H1 (cell line): Measurements from ENCODE around the gene INHBC. TPM values are rescaled to one million over a fixed set of nuclear protein-coding genes. Genes with fewer than 3 reads are reported as not detected.

ENCODE experiments used
- CTCF ChIA-PET: fragments of 300-600 bp; sonication (Branson Sonifier 250); formaldehyde crosslinking; loops from one replicate; lab custom pipeline; 2021; ENCODE audit not compliant: partially characterized antibody; lab: Charles Lee
- POLR2A ChIA-PET: fragments of 300-600 bp; sonication (Branson Sonifier 250); formaldehyde crosslinking; loops from one replicate; lab custom pipeline; 2021; ENCODE audit warnings: inconsistent platforms; ENCODE audit not compliant: partially characterized antibody; lab: Charles Lee
- DNase-seq, 2 experiments: peaks; one replicate each; pipeline versions ENCODE4 v3.0.0 to v3.0.0-alpha.2; 2010 to 2022; ENCODE audit warnings: low spot score in 2 of 2, low read depth in 1 of 2, mixed read lengths in 1 of 2
- FAIRE-seq: peaks from 2 replicates; lab custom pipeline; 2011; peaks lifted over from hg19 to GRCh38; lab: Jason Lieb, UNC
- H2AFZ ChIP-seq: 2 replicates; pipeline ENCODE4 v1.8.1; 2012; ENCODE audit warnings: low read length, inconsistent platforms
- H2AK5ac ChIP-seq: 2 replicates; pipeline ENCODE4 v1.6.1; 2013; ENCODE audit warnings: low read depth, low read length
- H2BK120ac ChIP-seq: replicated peaks from 2 replicates; pipeline ENCODE3; 2013; ENCODE audit warnings: low read depth, low read length, inconsistent platforms
- H2BK12ac ChIP-seq: 2 replicates; pipeline ENCODE4 v1.6.1; 2013; ENCODE audit warnings: low read depth, low read length
- H2BK15ac ChIP-seq: 2 replicates; pipeline ENCODE4 v1.6.1; 2013; ENCODE audit warnings: low read length
- H2BK20ac ChIP-seq: 2 replicates; pipeline ENCODE4 v1.6.1; 2013; ENCODE audit warnings: low read length
- H2BK5ac ChIP-seq: 2 replicates; pipeline ENCODE4 v1.6.1; 2013; ENCODE audit warnings: low read depth, low read length
- H3K14ac ChIP-seq: 2 replicates; pipeline ENCODE4 v1.6.1; 2013; ENCODE audit warnings: inconsistent platforms; ENCODE audit not compliant: insufficient read length
- H3K18ac ChIP-seq: 2 replicates; pipeline ENCODE4 v1.6.1; 2013; ENCODE audit warnings: low read length; ENCODE audit errors: extremely low read depth
- H3K23ac ChIP-seq: 2 replicates; pipeline ENCODE4 v1.6.1; 2013; ENCODE audit warnings: inconsistent platforms; ENCODE audit not compliant: insufficient read length
- H3K23me2 ChIP-seq: 2 replicates; pipeline ENCODE4 v1.6.1; 2013; ENCODE audit warnings: low read depth, low read length
- H3K27ac ChIP-seq: 2 replicates; pipeline ENCODE4 v1.6.1; 2011; ENCODE audit warnings: low read depth, low read length, inconsistent platforms
- H3K27me3 ChIP-seq, 4 experiments: replicated peaks in 1 of 4; 1 replicate in 1 of 4; 2 replicates in 3 of 4; pipeline versions ENCODE4 v1.6.1 to v1.8.1; 2011 to 2013; ENCODE audit warnings: low read length in 3 of 4, mild to moderate bottlenecking in 3 of 4, inconsistent platforms in 2 of 4, mixed read lengths in 2 of 4, moderate library complexity in 1 of 4; ENCODE audit not compliant: control insufficient read depth in 3 of 4, insufficient read depth in 3 of 4; ENCODE audit errors: extremely low read depth in 1 of 4
- H3K36me3 ChIP-seq, 4 experiments: 2 replicates each; pipeline versions ENCODE4 v1.6.1 to v1.8.1; 2011 to 2013; ENCODE audit warnings: mild to moderate bottlenecking in 4 of 4, low read length in 3 of 4, moderate library complexity in 2 of 4, control low read depth in 1 of 4, inconsistent platforms in 1 of 4; ENCODE audit not compliant: insufficient read depth in 4 of 4, control insufficient read depth in 2 of 4
- H3K4ac ChIP-seq: replicated peaks from 2 replicates; pipeline ENCODE3; 2013; ENCODE audit warnings: low read length, low read depth, mixed read lengths, inconsistent platforms; ENCODE audit not compliant: insufficient read length
- H3K4me1 ChIP-seq, 4 experiments: replicated peaks in 1 of 4; 1 replicate in 1 of 4; 2 replicates in 3 of 4; pipeline versions ENCODE4 v1.6.1 to v1.8.1; 2011 to 2013; ENCODE audit warnings: low read length in 3 of 4, inconsistent platforms in 2 of 4, mixed read lengths in 1 of 4; ENCODE audit not compliant: insufficient read depth in 4 of 4, control insufficient read depth in 3 of 4
- H3K4me2 ChIP-seq, 2 experiments: 2 replicates each; pipeline versions ENCODE4 v1.6.1 to v1.8.1; 2011 to 2013; ENCODE audit warnings: low read depth in 2 of 2, low read length in 2 of 2, control low read depth in 1 of 2, inconsistent platforms in 1 of 2, mild to moderate bottlenecking in 1 of 2; ENCODE audit not compliant: insufficient read depth in 1 of 2
- H3K4me3 ChIP-seq, 4 experiments: fragments of 200-600, 300-600 bp in 1 of 4; sonication (generic), shearing (Covaris generic), sonication (Bioruptor Twin) in 1 of 4; 2 replicates each; pipeline versions ENCODE4 v1.5.1 to v1.8.1; 2011 to 2016; ENCODE audit warnings: low read length in 4 of 4, low read depth in 3 of 4, control low read depth in 2 of 4, inconsistent platforms in 2 of 4, mild to moderate bottlenecking in 2 of 4, mixed read lengths in 1 of 4, moderate library complexity in 1 of 4; ENCODE audit not compliant: insufficient read depth in 2 of 4; ENCODE audit errors: extremely low read depth in 1 of 4
- H3K56ac ChIP-seq: replicated peaks from 2 replicates; pipeline ENCODE3; 2013; ENCODE audit warnings: low read depth, mild to moderate bottlenecking, mixed read lengths, low read length, inconsistent platforms; ENCODE audit not compliant: insufficient read length
- H3K79me1 ChIP-seq: 2 replicates; pipeline ENCODE4 v1.6.1; 2013; ENCODE audit warnings: low read depth, low read length, control low read depth
- H3K79me2 ChIP-seq, 2 experiments: 2 replicates each; pipeline versions ENCODE4 v1.6.1 to v1.8.1; 2012 to 2013; ENCODE audit warnings: low read length in 2 of 2, mild to moderate bottlenecking in 2 of 2, inconsistent platforms in 1 of 2; ENCODE audit not compliant: insufficient read depth in 2 of 2, control insufficient read depth in 1 of 2
- H3K9ac ChIP-seq, 4 experiments: replicated peaks in 1 of 4; 1 replicate in 1 of 4; 2 replicates in 3 of 4; pipeline versions ENCODE4 v1.6.1 to v1.8.1; 2011 to 2013; ENCODE audit warnings: low read depth in 3 of 4, low read length in 3 of 4, control low read depth in 2 of 4, mild to moderate bottlenecking in 2 of 4, moderate library complexity in 2 of 4, inconsistent platforms in 1 of 4; ENCODE audit errors: extremely low read depth in 1 of 4
- H3K9me3 ChIP-seq, 2 experiments: 2 replicates each; pipeline versions ENCODE4 v1.6.1 to v1.8.1; 2012 to 2013; ENCODE audit warnings: mild to moderate bottlenecking in 2 of 2, moderate library complexity in 2 of 2, control low read depth in 1 of 2, inconsistent platforms in 1 of 2, low read depth in 1 of 2, low read length in 1 of 2, mixed read lengths in 1 of 2; ENCODE audit not compliant: insufficient read depth in 2 of 2
- H4K20me1 ChIP-seq, 2 experiments: replicated peaks in 1 of 2; 2 replicates each; pipeline versions ENCODE3 to v1.8.1; 2011 to 2013; ENCODE audit warnings: inconsistent platforms in 2 of 2, low read length in 2 of 2, mild to moderate bottlenecking in 1 of 2; ENCODE audit not compliant: insufficient read depth in 2 of 2, control insufficient read depth in 1 of 2
- H4K5ac ChIP-seq: 2 replicates; pipeline ENCODE4 v1.6.1; 2013; ENCODE audit warnings: low read length, low read depth, mixed read lengths, inconsistent platforms; ENCODE audit not compliant: insufficient read length
- H4K8ac ChIP-seq: 2 replicates; pipeline ENCODE4 v1.8.0; 2013; ENCODE audit warnings: mild to moderate bottlenecking, moderate library complexity, low read length, inconsistent platforms; ENCODE audit not compliant: insufficient read depth; ENCODE audit errors: extremely low read depth
- H4K91ac ChIP-seq: replicated peaks from 2 replicates; pipeline ENCODE3; 2013; ENCODE audit warnings: low read length, mixed read lengths, inconsistent platforms; ENCODE audit not compliant: insufficient read length
- ASH2L ChIP-seq: fragments of 200-600, 300-600 bp; sonication (generic); IDR thresholded peaks from one replicate; pipeline ENCODE4 v1.7.1; 2017; ENCODE audit warnings: low read length
- BACH1 ChIP-seq: IDR thresholded peaks from 2 replicates; pipeline ENCODE4 v1.6.1; 2012; ENCODE audit warnings: low read length, improper control_type of control experiment
- CTBP2 ChIP-seq: IDR thresholded peaks from 2 replicates; pipeline ENCODE4 v1.7.0; 2011; ENCODE audit warnings: borderline replicate concordance, mild to moderate bottlenecking, moderate library complexity, mixed read lengths, low read length; ENCODE audit not compliant: insufficient read depth, insufficient read length
- EZH2 ChIP-seq: fragments of 200-600 bp; sonication (generic); IDR thresholded peaks from 2 replicates; pipeline ENCODE4 v1.7.1; 2012; ENCODE audit warnings: low read depth, mild to moderate bottlenecking, moderate library complexity, low read length, inconsistent platforms; ENCODE audit not compliant: severe bottlenecking
- FOSL1 ChIP-seq: IDR thresholded peaks from 2 replicates; pipeline ENCODE4 v1.6.1; 2011; ENCODE audit warnings: mild to moderate bottlenecking, low read depth, low read length, moderate library complexity; ENCODE audit not compliant: insufficient read depth
- KDM5A ChIP-seq: fragments of 200-600 bp; IDR thresholded peaks from 2 replicates; pipeline ENCODE4 v1.7.1; 2012; ENCODE audit warnings: mild to moderate bottlenecking, low read length, inconsistent platforms, mixed read lengths
- PHF8 ChIP-seq: fragments of 200-600 bp; sonication (generic); conservative IDR thresholded peaks from 2 replicates; pipeline ENCODE4 v1.7.1; 2012; ENCODE audit warnings: low read depth, mild to moderate bottlenecking, inconsistent platforms, low read length, moderate library complexity
- RFX5 ChIP-seq: IDR thresholded peaks from 2 replicates; pipeline ENCODE4 v1.6.1; 2011; ENCODE audit warnings: low read depth, low read length, improper control_type of control experiment, borderline replicate concordance
- RXRA ChIP-seq: IDR thresholded peaks from 2 replicates; pipeline ENCODE4 v1.6.1; 2011; ENCODE audit warnings: low read depth, mild to moderate bottlenecking, low read length, moderate library complexity; ENCODE audit not compliant: insufficient read depth
- SP1 ChIP-seq: IDR thresholded peaks from 2 replicates; pipeline ENCODE4 v1.6.1; 2011; ENCODE audit warnings: low read depth, low read length
- SP2 ChIP-seq: IDR thresholded peaks from 2 replicates; pipeline ENCODE4 v1.6.1; 2012; ENCODE audit warnings: mild to moderate bottlenecking, low read length, inconsistent platforms
- WGBS, 2 experiments: shearing (Covaris generic) in 1 of 2; methylation state at CpG; one replicate each; pipeline versions ENCODE4 v1.1.6 to v1.1.7; 2013 to 2015; ENCODE audit warnings: low lambda C conversion rate in 2 of 2, mixed read lengths in 2 of 2, inconsistent platforms in 1 of 2, low coverage in 1 of 2, missing lambda C conversion rate in 1 of 2; ENCODE audit not compliant: insufficient replicate concordance in 2 of 2, insufficient coverage in 1 of 2, insufficient read length in 1 of 2; ENCODE audit errors: extremely low coverage in 1 of 2, missing lambda C conversion rate in 1 of 2; 5-methylcytosine and 5-hydroxymethylcytosine counted together
- polyA plus RNA-seq, 7 experiments: library from polyadenylated mRNA; depleted of rRNA in 3 of 7; stranded (reverse) in 5 of 7; unstranded in 2 of 7; fragments of >200 nt in 5 of 7; fragments of 200-250 nt in 2 of 7; gene quantifications; 1 replicate in 5 of 7; 2 replicates in 1 of 7; 4 replicates in 1 of 7; pipeline versions ENCODE4 v1.2.1 to v1.2.3, GENCODE V29; 2011 to 2013; ENCODE audit warnings: missing spikeins in 2 of 7, mixed read lengths in 2 of 7
- total RNA-seq: library from RNA; stranded (reverse); fragmentation: NEBNext Ultra II Directional; extraction: Animal tissue kit (Norgen Biotek cat#: 25700); gene quantifications from 2 replicates; pipeline ENCODE4 v1.2.1, GENCODE V29; 2021

The INHBC gene
- total and polyA plus RNA-seq, 2 of the 8 experiments (the other 6 are each of a cell fraction or from before 2014, with no cell fraction given) = 0.15 TPM; not detected in 1

GRCh38 chr12:57465030-57465746, 30.6 kb downstream of the INHBC start:
- no peaks in the 10 kb centered on the region for H3K79me1 ChIP-seq
- no peaks in the 10 kb centered on the region for H3K9me3 ChIP-seq
- H3K27ac ChIP-seq = no peak overlapping the region
- H3K18ac ChIP-seq = no peak overlapping the region
- no peak overlapping the region for H2BK5ac ChIP-seq
- no peak overlapping the region for H3K56ac ChIP-seq
- H2BK12ac ChIP-seq = no peak overlapping the region
- no peak overlapping the region for H3K14ac ChIP-seq
- H3K23me2 ChIP-seq = peaks cover 4% of the 10 kb centered on the region; the same call in 1 of the 2 replicates
- 90% methylated on average over 6 of the region's 6 CpGs; no CpG with 5 or more reads in 1 of the 2 experiments for WGBS, 2 experiments
- no peak overlapping the region for H4K5ac ChIP-seq
- H3K4me2 ChIP-seq = no peak overlapping the region
- H2AK5ac ChIP-seq = no peak overlapping the region
- H3K4me3 ChIP-seq = no peak overlapping the region
- ChIA-PET CTCF (interaction anchor here (1.0 to 18.5 kb wide), 5 partner anchors 9 to 218 kb away, joined by 3 to 441 read pairs (median 4); partner anchors contain the start of genes ARHGAP9, INHBE and MARS1), POLR2A (interaction anchor here (0.8 to 4.8 kb wide), 2 partner anchors 10 to 223 kb away, joined by 4 to 25 read pairs; partner anchors contain the start of gene INHBE)
- no peak overlapping the region for H3K4ac ChIP-seq
- no peaks in the 10 kb centered on the region for H3K27me3 ChIP-seq
- no peak overlapping the region for H4K91ac ChIP-seq
- no peak overlapping the region for H4K8ac ChIP-seq
- H3K4me1 ChIP-seq = peaks cover 0 to 4% (median 0%) of the 10 kb centered on the region in 4 experiments; a peak in 1 of 7 replicates
- H3K23ac ChIP-seq = no peak overlapping the region
- no peak overlapping the region for H2BK15ac ChIP-seq
- DNase-seq (no peak), FAIRE-seq (no peak)
- H2AFZ ChIP-seq = no peak overlapping the region
- no peak overlapping the region for H2BK20ac ChIP-seq
- H2BK120ac ChIP-seq = no peak overlapping the region
- peaks cover 0 to 3% of the 10 kb centered on the region in 2 experiments; a peak in 1 of 4 replicates for H3K79me2 ChIP-seq
- peaks cover 0 to 11% (median 4%) of the 10 kb centered on the region in 4 experiments; a peak in 5 of 8 replicates for H3K36me3 ChIP-seq
- H4K20me1 ChIP-seq = peaks cover 0 to 2% of the 10 kb centered on the region in 2 experiments
- no peak overlapping the region for H3K9ac ChIP-seq
- TF ChIP-seq RXRA (no peak), RFX5 (no peak), KDM5A (no peak), BACH1 (no peak), EZH2 (no peak), FOSL1 (no peak), PHF8 (no peak), SP2 (no peak), ASH2L (no peak), SP1 (no peak), CTBP2 (no peak)
